Right atrium auricular region (tissue), 2 donors: ENCODE results near the gene SPTBN1. TPM values are rescaled to one million over a fixed set of nuclear protein-coding genes. Genes with fewer than 3 reads are reported as not detected.

Experiments
- DNase-seq: peaks from one replicate; pipeline ENCODE4 v3.0.0-alpha.2; 2019; ENCODE audit warnings: low spot score
- H3K27ac ChIP-seq, 2 donors: fragments of 200-600 bp; sonication (generic); 1 replicate in 1 of 2; 2 replicates in 1 of 2; pipeline ENCODE4 v1.5.1; 2016 to 2019
- H3K27me3 ChIP-seq, 2 donors: fragments of 200-600 bp; sonication (generic); one replicate each; pipeline versions ENCODE4 v1.5.1 to v1.6.0; 2017 to 2019
- H3K36me3 ChIP-seq: fragments of 200-600 bp; sonication (generic); one replicate; pipeline ENCODE4 v1.5.1; 2016
- H3K4me1 ChIP-seq, 2 donors: fragments of 200-600 bp; sonication (generic); one replicate each; pipeline versions ENCODE4 v1.5.1 to v1.6.0; 2017 to 2019
- H3K4me3 ChIP-seq, 2 donors: fragments of 200-600 bp; sonication (generic); 1 replicate in 1 of 2; 2 replicates in 1 of 2; pipeline ENCODE4 v1.5.1; 2017 to 2019; ENCODE audit warnings: mild to moderate bottlenecking in 1 of 2, moderate library complexity in 1 of 2
- H3K9me3 ChIP-seq, 2 donors: fragments of 200-600 bp; sonication (generic); one replicate each; pipeline ENCODE4 v1.5.1; 2019
- total RNA-seq, 2 donors: library from RNA; depleted of rRNA; stranded (reverse); fragments of >200 nt; gene quantifications; one replicate each; pipeline ENCODE4 v1.1.0, GENCODE V29; 2016
- TF ChIP-seq, protein P1 (sequence below), 2 donors: fragments of 200-600 bp; sonication (generic); IDR thresholded peaks; one replicate each; pipeline ENCODE4 v1.5.1; 2019; ENCODE audit warnings: antibody characterized with exemption in 2 of 2

SPTBN1 gene
- total RNA-seq, 2 donors from 2014 or later: 265 to 382 TPM

DNA sequence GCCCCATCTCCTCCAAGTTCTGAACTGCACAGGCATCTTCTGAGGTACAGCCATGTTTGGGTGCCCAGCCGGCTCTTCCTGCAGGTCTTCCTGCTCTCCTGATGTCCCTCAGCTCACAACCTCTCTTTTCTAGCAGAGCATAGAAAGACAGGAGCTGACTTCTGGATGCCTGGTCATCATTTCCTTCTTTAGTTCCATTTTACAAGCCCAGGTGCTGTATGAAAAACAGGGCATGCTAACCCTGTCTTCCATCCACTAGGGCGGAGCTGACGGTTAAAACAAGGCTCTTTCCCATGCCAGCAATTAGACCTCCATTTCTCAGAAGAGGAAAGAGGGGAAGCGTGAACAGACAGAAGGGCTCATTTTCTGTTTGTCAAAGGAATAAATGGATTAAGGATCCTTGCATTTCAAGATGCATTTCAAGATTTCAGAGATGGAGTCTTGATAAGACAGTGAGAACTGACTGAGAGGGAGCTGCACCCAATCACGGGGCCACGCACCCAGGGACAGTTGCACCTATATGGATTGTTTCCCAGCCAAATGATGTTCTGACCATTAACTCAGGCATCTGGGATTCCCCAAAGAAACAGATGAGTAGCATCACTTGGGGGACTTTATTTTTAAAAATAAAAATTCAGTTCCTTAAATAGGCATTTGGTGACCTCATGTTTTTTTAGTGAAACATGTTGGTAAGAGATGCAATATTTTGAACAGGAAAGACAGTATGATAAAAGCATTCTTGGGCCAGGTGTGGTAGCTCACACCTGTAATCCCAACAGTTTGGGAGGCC, 221.5 kb downstream of the SPTBN1 start:
- H3K27ac ChIP-seq: no peak overlapping the region
- H3K9me3 ChIP-seq: no peaks in the 10 kb centered on the region
- H3K4me1 ChIP-seq: peaks cover 0 to 30% of the 10 kb centered on the region in 2 donors
- H3K36me3 ChIP-seq: no peaks in the 10 kb centered on the region
- H3K4me3 ChIP-seq: no peak overlapping the region
- DNase-seq: no peak
- H3K27me3 ChIP-seq: no peaks in the 10 kb centered on the region
- TF ChIP-seq, protein P1, sequence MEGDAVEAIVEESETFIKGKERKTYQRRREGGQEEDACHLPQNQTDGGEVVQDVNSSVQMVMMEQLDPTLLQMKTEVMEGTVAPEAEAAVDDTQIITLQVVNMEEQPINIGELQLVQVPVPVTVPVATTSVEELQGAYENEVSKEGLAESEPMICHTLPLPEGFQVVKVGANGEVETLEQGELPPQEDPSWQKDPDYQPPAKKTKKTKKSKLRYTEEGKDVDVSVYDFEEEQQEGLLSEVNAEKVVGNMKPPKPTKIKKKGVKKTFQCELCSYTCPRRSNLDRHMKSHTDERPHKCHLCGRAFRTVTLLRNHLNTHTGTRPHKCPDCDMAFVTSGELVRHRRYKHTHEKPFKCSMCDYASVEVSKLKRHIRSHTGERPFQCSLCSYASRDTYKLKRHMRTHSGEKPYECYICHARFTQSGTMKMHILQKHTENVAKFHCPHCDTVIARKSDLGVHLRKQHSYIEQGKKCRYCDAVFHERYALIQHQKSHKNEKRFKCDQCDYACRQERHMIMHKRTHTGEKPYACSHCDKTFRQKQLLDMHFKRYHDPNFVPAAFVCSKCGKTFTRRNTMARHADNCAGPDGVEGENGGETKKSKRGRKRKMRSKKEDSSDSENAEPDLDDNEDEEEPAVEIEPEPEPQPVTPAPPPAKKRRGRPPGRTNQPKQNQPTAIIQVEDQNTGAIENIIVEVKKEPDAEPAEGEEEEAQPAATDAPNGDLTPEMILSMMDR (IDR thresholded peaks at IDR 0.05): no peak

DNA sequence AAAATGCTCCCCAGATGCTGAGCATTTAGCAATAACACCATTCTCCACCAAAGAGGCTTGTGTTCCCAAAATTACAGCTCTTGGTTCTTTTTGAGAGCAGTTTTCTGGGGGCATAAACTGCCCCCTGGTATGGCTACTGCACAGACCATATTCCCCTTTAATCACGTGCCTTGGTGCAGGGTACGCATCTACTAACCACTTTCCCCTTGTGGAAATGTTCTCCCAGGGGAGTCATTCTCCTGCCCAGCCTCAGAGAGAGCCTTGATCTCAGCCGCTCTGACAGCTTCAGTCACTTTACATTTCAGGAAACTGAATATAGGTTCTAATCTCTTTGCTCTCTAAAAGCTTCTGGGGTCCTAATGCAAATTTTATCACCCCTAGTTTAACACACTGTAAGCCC, 222.6 kb downstream of the SPTBN1 start:
- TF ChIP-seq, protein P1 (IDR thresholded peaks at IDR 0.05): no peak
- Histone ChIP-seq H3K4me1 (peaks cover 0 to 21% of the 10 kb centered on the region in 2 donors), H3K9me3 (no peaks in the 10 kb centered on the region), H3K27ac (no peak overlapping the region), H3K27me3 (no peaks in the 10 kb centered on the region), H3K36me3 (no peaks in the 10 kb centered on the region), H3K4me3 (no peak overlapping the region)
- DNase-seq: no peak

DNA sequence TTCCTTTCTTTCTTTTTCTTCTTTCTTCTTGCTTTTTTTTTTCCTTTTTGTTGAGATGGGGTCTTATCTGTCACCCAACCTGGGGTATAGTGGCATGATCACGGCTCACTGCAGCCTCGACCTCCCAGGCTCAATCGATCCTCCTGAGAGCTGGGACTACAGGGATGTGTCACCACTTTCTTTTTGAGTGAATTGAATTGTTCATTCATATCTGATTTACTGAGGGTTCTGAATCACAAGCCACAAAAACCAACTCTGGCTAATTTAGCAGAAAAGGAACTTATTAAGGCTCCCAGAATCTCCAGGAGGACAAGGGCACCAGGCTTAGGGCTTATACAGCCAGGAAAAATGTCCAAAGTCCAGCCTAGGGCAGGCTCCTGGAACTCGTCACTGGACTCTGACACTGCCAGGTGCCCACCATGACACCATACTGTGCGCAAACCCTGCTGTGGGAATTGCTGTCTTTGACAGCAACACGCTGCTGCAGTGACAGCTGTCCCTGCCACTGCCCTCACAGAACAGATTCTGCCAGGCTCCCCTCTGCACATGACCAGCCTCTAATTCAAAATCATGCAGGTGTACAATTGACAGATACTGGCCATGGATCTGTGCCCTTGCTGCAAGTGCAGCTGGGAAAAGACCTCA, 224.4 kb downstream of the SPTBN1 start:
- H3K27me3 ChIP-seq: no peaks in the 10 kb centered on the region
- H3K36me3 ChIP-seq: no peaks in the 10 kb centered on the region
- H3K4me3 ChIP-seq: no peak overlapping the region
- H3K27ac ChIP-seq: no peak overlapping the region
- H3K9me3 ChIP-seq: no peaks in the 10 kb centered on the region
- no peak for DNase-seq
- TF ChIP-seq, protein P1 (IDR thresholded peaks at IDR 0.05): no peak
- H3K4me1 ChIP-seq: peaks cover 0 to 11% of the 10 kb centered on the region in 2 donors

DNA sequence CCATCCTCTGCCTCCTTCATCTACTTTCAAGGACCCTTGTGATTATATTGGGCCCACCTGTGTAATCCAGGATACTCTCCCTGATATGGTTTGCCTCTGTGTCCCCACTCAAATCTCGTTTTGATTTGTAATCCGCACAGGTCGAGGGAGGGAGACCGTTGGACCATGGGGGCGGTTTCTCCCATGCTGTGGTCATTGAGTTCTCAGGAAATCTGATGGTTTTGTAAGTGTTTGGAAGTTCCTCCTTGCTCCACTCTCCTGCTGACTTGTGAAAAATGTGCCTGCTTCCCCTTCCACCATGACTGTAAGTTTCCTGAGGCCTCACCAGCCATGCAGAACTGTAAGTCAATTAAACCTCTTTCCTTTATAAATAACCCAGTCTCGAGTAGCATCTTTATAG, 225.3 kb downstream of the SPTBN1 start:
- Histone ChIP-seq H3K4me3 (no peak overlapping the region), H3K27me3 (no peaks in the 10 kb centered on the region), H3K27ac (no peak overlapping the region), H3K4me1 (peaks cover 0 to 6% of the 10 kb centered on the region in 2 donors), H3K9me3 (no peaks in the 10 kb centered on the region), H3K36me3 (no peaks in the 10 kb centered on the region)
- no peak for DNase-seq
- TF ChIP-seq, protein P1 (IDR thresholded peaks at IDR 0.05): no peak

DNA sequence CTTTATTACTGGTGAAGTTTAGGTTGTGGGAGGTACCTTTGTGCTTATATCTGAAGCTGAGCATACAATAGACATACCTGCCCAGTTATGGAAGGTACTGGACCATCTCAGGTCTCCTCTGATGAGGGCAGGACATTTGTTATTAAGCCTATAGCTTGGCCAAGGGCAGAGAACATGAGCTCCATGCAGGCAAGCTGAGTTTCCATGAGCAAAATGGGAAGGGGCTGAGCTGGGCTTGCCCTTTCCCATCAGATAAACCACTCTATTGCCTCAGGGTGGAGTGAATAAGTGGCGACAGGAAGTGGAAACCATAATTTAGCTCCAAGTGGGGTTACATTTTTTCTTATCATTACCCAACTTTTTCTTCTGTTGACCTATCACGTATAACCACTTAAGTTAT, 227.5 kb downstream of the SPTBN1 start:
- no peak overlapping the region for H3K4me3 ChIP-seq

More for the DNA sequence above, 227.5 kb downstream of the SPTBN1 start:
- Histone ChIP-seq H3K27ac (no peak overlapping the region), H3K27me3 (no peaks in the 10 kb centered on the region), H3K36me3 (no peaks in the 10 kb centered on the region), H3K9me3 (no peaks in the 10 kb centered on the region), H3K4me1 (peaks cover 0 to 6% of the 10 kb centered on the region in 2 donors)
- TF ChIP-seq, protein P1 (IDR thresholded peaks at IDR 0.05): no peak
- DNase-seq: no peak
